Vagina (tissue), 2 donors: ENCODE data around the gene ARHGEF28. TPM values are rescaled to one million over a fixed set of nuclear protein-coding genes. Genes with fewer than 3 reads are reported as not detected.

Source experiments
- DNase-seq, 2 donors: peaks; one replicate each; pipeline ENCODE4 v3.0.0-alpha.2; 2017; ENCODE audit errors: extremely low spot score in 2 of 2
- H3K27ac ChIP-seq: fragments of 200-600 bp; sonication (generic); one replicate; pipeline ENCODE4 v1.5.1; 2019
- H3K27me3 ChIP-seq: fragments of 200-600 bp; sonication (generic); one replicate; pipeline ENCODE4 v1.5.1; 2019
- H3K36me3 ChIP-seq, 2 donors: fragments of 200-600 bp; sonication (generic); one replicate each; pipeline ENCODE4 v1.5.1; 2017 to 2019
- H3K4me1 ChIP-seq: fragments of 200-600 bp; sonication (generic); one replicate; pipeline ENCODE4 v1.5.1; 2019
- H3K4me3 ChIP-seq, 2 donors: fragments of 200-600 bp; sonication (generic); 1 replicate in 1 of 2; 2 replicates in 1 of 2; pipeline ENCODE4 v1.5.1; 2016 to 2019
- H3K9me3 ChIP-seq: fragments of 200-600 bp; sonication (generic); one replicate; pipeline ENCODE4 v1.5.1; 2019
- POLR2A ChIP-seq, 2 donors: fragments of 450-650 bp; IDR thresholded peaks; one replicate each; pipeline ENCODE4 v1.6.1; 2017; ENCODE audit warnings: antibody characterized with exemption in 2 of 2, mild to moderate bottlenecking in 2 of 2, moderate library complexity in 2 of 2
- POLR2AphosphoS5 ChIP-seq, 2 donors: sonication (generic); formaldehyde crosslinking; IDR thresholded peaks; one replicate each; pipeline ENCODE4 v1.9.0; 2017; ENCODE audit warnings: antibody characterized with exemption in 2 of 2, mild to moderate bottlenecking in 2 of 2, low read depth in 1 of 2; ENCODE audit not compliant: insufficient read depth in 1 of 2
- intact Hi-C: fragments of 100-400 bp; cut with DNase I; formaldehyde crosslinking; loops from one replicate; pipeline ENCODE4 v1.15.1; 2023
- total RNA-seq: library from RNA; depleted of rRNA; stranded (reverse); fragments of >200 nt; gene quantifications from one replicate; pipeline ENCODE4 v1.2.3, GENCODE V29; 2016
- TF ChIP-seq, protein P1 (sequence below), 3 experiments: fragments of 450-650 bp in 2 of 3; fragments of 200-600 bp in 1 of 3; sonication (generic) in 1 of 3; IDR thresholded peaks; one replicate each; pipeline ENCODE4 v1.5.1; 2017 to 2019; ENCODE audit warnings: antibody characterized with exemption in 3 of 3, mild to moderate bottlenecking in 2 of 3, moderate library complexity in 2 of 3

Gene ARHGEF28
- total RNA-seq, 1 donor from 2014 or later = 41.0 TPM

DNA sequence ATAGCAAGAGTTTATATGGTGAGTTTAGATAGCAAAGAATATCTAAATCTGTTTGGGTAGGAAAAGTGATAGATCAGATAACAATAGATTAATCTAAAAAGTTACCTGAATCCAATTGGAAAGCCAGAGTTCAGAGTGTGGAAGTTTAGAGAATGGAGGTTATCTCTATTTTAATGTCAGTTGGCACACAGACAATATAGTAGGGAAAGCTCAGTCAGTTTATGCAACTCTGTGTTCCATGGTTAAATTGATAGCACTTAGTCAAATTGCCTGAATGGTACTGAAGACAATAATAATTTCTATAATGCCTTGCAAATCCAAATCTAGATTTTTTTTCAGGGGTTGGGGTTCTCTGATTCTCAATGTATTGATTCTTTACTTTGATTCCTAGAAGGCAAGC is 77.0 kb downstream of the ARHGEF28 start:
- Histone ChIP-seq H3K27ac (no peak overlapping the region), H3K9me3 (no peaks in the 10 kb centered on the region), H3K4me3 (no peak overlapping the region), H3K27me3 (no peaks in the 10 kb centered on the region), H3K36me3 (no peaks in the 10 kb centered on the region), H3K4me1 (no peaks in the 10 kb centered on the region)
- no peak for DNase-seq
- intact Hi-C loops = no loop called here
- TF ChIP-seq, protein P1, sequence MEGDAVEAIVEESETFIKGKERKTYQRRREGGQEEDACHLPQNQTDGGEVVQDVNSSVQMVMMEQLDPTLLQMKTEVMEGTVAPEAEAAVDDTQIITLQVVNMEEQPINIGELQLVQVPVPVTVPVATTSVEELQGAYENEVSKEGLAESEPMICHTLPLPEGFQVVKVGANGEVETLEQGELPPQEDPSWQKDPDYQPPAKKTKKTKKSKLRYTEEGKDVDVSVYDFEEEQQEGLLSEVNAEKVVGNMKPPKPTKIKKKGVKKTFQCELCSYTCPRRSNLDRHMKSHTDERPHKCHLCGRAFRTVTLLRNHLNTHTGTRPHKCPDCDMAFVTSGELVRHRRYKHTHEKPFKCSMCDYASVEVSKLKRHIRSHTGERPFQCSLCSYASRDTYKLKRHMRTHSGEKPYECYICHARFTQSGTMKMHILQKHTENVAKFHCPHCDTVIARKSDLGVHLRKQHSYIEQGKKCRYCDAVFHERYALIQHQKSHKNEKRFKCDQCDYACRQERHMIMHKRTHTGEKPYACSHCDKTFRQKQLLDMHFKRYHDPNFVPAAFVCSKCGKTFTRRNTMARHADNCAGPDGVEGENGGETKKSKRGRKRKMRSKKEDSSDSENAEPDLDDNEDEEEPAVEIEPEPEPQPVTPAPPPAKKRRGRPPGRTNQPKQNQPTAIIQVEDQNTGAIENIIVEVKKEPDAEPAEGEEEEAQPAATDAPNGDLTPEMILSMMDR (IDR thresholded peaks at IDR 0.05) = no peak
- TF ChIP-seq POLR2A (IDR thresholded peaks at IDR 0.05) = no peak

DNA sequence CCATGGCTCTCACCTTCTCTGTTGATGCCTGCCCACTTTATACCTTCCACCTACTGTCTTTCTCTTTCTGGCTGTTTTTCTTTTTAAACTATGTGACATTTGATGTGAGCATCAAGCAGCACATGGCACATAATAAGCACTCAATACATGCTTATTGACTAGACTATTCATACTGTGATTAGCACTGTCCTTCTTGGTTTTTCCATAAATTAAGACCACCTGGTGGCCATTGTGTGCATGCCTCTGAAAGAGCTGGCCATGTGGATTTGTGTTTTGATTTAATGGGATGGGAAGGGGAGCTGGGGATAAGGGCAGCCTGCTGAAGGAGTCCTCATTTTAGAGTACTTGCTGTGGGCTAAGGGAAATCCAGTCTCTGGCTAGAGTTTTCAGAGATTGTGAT is 79.4 kb downstream of the ARHGEF28 start:
- H3K4me1 ChIP-seq = no peaks in the 10 kb centered on the region
- TF ChIP-seq, protein P1 (IDR thresholded peaks at IDR 0.05) = no peak
- TF ChIP-seq POLR2AphosphoS5 (IDR thresholded peaks at IDR 0.05; ENCODE audit: insufficient read depth in 1 of 2, low read depth in 1 of 2) = no peak
- TF ChIP-seq POLR2A (IDR thresholded peaks at IDR 0.05) = no peak
- intact Hi-C loops = no loop called here

DNA sequence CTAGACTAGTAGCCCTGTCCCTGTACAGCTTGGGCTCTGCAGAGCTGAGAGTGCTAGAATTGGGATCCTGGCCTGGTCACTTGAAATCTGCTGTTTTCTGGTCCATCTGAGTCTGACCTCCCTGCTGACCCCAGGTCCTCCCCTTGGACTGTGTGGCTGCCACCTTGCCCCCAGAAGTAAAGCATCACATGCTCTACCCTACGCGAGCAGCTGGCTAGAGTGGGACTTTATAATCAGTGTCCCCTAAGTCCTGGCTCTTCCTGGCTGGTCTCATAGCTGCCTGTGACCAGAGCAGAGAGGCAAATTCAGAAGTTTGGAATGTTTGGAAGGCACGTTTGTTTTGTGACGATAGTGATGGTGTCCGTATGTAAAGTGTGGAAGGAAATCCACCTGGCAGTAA is 81.0 kb downstream of the ARHGEF28 start:
- DNase-seq = no peak
- Histone ChIP-seq H3K4me3 (no peak overlapping the region), H3K9me3 (no peaks in the 10 kb centered on the region), H3K27ac (no peak overlapping the region), H3K36me3 (no peaks in the 10 kb centered on the region), H3K4me1 (no peaks in the 10 kb centered on the region), H3K27me3 (no peaks in the 10 kb centered on the region)
- TF ChIP-seq POLR2A (IDR thresholded peaks at IDR 0.05) (no peak), POLR2AphosphoS5 (IDR thresholded peaks at IDR 0.05; ENCODE audit: insufficient read depth in 1 of 2, low read depth in 1 of 2) (no peak)
- TF ChIP-seq, protein P1 (IDR thresholded peaks at IDR 0.05) = no peak
- intact Hi-C loops = no loop called here

More for the DNA sequence above, 79.4 kb downstream of the ARHGEF28 start:
- H3K36me3 ChIP-seq = no peaks in the 10 kb centered on the region
- H3K27ac ChIP-seq = no peak overlapping the region
- H3K4me3 ChIP-seq = no peak overlapping the region
- no peaks in the 10 kb centered on the region for H3K9me3 ChIP-seq
- no peaks in the 10 kb centered on the region for H3K27me3 ChIP-seq
- DNase-seq = no peak

DNA sequence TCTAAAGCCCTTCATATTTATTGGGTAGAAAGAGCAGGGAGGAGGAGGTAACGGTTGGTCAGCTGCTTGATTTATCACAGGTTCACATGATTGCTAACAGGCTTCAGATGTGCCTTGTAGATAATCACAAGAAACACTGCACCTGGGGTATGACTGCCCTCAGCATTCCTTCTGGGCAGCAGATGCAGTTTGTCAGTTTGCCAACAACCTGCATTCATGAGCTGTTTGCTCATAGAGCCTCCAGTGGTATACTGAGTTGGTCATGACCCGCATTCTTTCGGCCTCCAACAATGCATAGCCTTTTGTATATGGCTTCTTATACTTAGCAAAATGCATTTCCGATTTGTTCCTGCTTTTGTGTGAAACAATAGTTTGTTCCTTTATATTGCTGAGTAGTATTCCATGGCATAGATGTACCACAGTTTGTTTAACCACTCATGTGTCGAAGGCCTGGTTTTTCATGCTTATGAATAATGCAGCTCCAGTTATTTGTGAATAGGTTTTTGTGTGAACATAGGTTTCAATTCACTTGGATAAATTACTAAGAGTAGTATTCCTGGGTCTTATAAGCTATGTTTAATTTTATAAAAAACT is 83.6 kb downstream of the ARHGEF28 start:
- no peaks in the 10 kb centered on the region for H3K36me3 ChIP-seq
- TF ChIP-seq, protein P1 (IDR thresholded peaks at IDR 0.05) = no peak
- no peak for TF ChIP-seq POLR2A (IDR thresholded peaks at IDR 0.05)
- TF ChIP-seq POLR2AphosphoS5 (IDR thresholded peaks at IDR 0.05; ENCODE audit: insufficient read depth in 1 of 2, low read depth in 1 of 2) = no peak
- intact Hi-C loops = no loop called here

DNA sequence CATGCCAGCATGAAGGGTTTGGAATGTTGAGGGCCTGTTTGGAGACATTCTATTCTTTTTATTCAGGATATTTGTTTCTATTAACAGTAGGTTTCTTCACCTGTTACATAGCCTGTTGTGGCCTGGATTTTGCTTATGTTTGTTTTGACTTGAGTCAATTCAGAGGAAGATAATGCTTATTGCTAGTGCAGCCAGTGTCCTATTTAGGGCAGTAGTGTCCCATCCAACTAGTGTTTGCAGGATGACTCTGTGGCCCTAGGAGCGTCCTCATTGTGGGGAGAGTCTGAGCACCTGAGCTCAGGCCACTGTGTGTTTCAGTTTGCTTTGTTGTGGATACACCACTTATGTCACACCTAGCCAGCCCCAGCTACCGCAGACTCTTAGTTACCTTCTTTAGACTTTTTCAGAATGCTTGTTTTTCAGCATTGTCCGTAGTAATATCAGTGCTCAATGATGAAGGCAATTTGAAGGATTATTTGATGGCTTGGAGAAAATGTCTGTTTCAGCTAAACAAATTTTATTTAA is 90.3 kb downstream of the ARHGEF28 start:
- TF ChIP-seq, protein P1 (IDR thresholded peaks at IDR 0.05) = no peak
- TF ChIP-seq POLR2A (IDR thresholded peaks at IDR 0.05) = no peak
- Histone ChIP-seq H3K9me3 (no peaks in the 10 kb centered on the region), H3K27ac (no peak overlapping the region), H3K4me3 (no peak overlapping the region), H3K4me1 (no peaks in the 10 kb centered on the region), H3K36me3 (no peaks in the 10 kb centered on the region), H3K27me3 (no peaks in the 10 kb centered on the region)
- intact Hi-C loops = no loop called here
- no peak for DNase-seq

More for the DNA sequence above, 83.6 kb downstream of the ARHGEF28 start:
- no peak overlapping the region for H3K4me3 ChIP-seq
- no peaks in the 10 kb centered on the region for H3K27me3 ChIP-seq
- DNase-seq = no peak
- H3K27ac ChIP-seq = no peak overlapping the region
- H3K9me3 ChIP-seq = no peaks in the 10 kb centered on the region
- H3K4me1 ChIP-seq = no peaks in the 10 kb centered on the region
